Mesendoderm (in vitro differentiated cells): ENCODE data around the gene CBX2.

Source experiments
- DNase-seq: peaks from one replicate; pipeline ENCODE4 v3.0.0; 2013
- H2AK5ac ChIP-seq: 2 replicates; pipeline ENCODE4 v1.6.1; 2013; ENCODE audit warnings: low read length, inconsistent platforms
- H2BK120ac ChIP-seq: 2 replicates; pipeline ENCODE4 v1.6.1; 2013; ENCODE audit warnings: low read depth, mild to moderate bottlenecking, low read length, moderate library complexity, mixed read lengths
- H2BK15ac ChIP-seq: replicated peaks from 2 replicates; pipeline ENCODE4 v1.6.1; 2013; ENCODE audit warnings: low read depth, mild to moderate bottlenecking, moderate library complexity
- H2BK5ac ChIP-seq: 2 replicates; pipeline ENCODE4 v1.6.1; 2013; ENCODE audit warnings: low read length, inconsistent platforms
- H3K18ac ChIP-seq: 2 replicates; pipeline ENCODE4 v1.6.1; 2013; ENCODE audit warnings: mild to moderate bottlenecking, low read length, mixed read lengths
- H3K23ac ChIP-seq: one replicate; pipeline ENCODE4 v1.6.1; 2013; ENCODE audit warnings: low read length
- H3K27ac ChIP-seq: 2 replicates; pipeline ENCODE4 v1.5.1; 2013; ENCODE audit warnings: low read depth, mild to moderate bottlenecking, inconsistent platforms, low read length, moderate library complexity
- H3K27me3 ChIP-seq: 2 replicates; pipeline ENCODE4 v1.6.1; 2013; ENCODE audit warnings: low read length, control low read depth, mild to moderate bottlenecking, inconsistent platforms; ENCODE audit not compliant: insufficient read depth, poor library complexity
- H3K36me3 ChIP-seq: 2 replicates; pipeline ENCODE4 v1.6.1; 2013; ENCODE audit warnings: low read length, inconsistent platforms; ENCODE audit not compliant: control insufficient read depth, insufficient read depth
- H3K4ac ChIP-seq: one replicate; pipeline ENCODE4 v1.6.1; 2013; ENCODE audit warnings: low read depth, mild to moderate bottlenecking, low read length, moderate library complexity
- H3K4me1 ChIP-seq: 2 replicates; pipeline ENCODE4 v1.6.1; 2013; ENCODE audit warnings: low read depth, low read length, inconsistent platforms; ENCODE audit not compliant: control insufficient read depth
- H3K4me2 ChIP-seq: 2 replicates; pipeline ENCODE4 v1.6.1; 2013; ENCODE audit warnings: low read length
- H3K4me3 ChIP-seq: 2 replicates; pipeline ENCODE4 v1.5.1; 2013; ENCODE audit warnings: mild to moderate bottlenecking, low read length
- H3K56ac ChIP-seq: one replicate; pipeline ENCODE4 v1.6.1; 2013; ENCODE audit warnings: low read length
- H3K79me1 ChIP-seq: 2 replicates; pipeline ENCODE4 v1.6.1; 2013; ENCODE audit warnings: low read length, inconsistent platforms
- H3K79me2 ChIP-seq: 2 replicates; pipeline ENCODE4 v1.6.1; 2013; ENCODE audit warnings: mild to moderate bottlenecking, low read length; ENCODE audit not compliant: control insufficient read depth, insufficient read depth
- H3K9ac ChIP-seq: 2 replicates; pipeline ENCODE4 v1.6.1; 2013; ENCODE audit warnings: low read length, inconsistent platforms
- H4K5ac ChIP-seq: one replicate; pipeline ENCODE4 v1.6.1; 2013; ENCODE audit warnings: low read length
- H4K8ac ChIP-seq: one replicate; pipeline ENCODE4 v1.6.1; 2013; ENCODE audit warnings: low read depth, mild to moderate bottlenecking, control low read depth, low read length, moderate library complexity
- WGBS: extraction: QIAGEN DNeasy Blood & Tissue Kit; methylation state at CpG from one replicate; pipeline ENCODE4 v1.1.7; 2013; ENCODE audit warnings: low lambda C conversion rate, missing lambda C conversion rate; ENCODE audit not compliant: insufficient coverage; ENCODE audit errors: extremely low coverage; 5-methylcytosine and 5-hydroxymethylcytosine counted together

CBX2 gene

DNA sequence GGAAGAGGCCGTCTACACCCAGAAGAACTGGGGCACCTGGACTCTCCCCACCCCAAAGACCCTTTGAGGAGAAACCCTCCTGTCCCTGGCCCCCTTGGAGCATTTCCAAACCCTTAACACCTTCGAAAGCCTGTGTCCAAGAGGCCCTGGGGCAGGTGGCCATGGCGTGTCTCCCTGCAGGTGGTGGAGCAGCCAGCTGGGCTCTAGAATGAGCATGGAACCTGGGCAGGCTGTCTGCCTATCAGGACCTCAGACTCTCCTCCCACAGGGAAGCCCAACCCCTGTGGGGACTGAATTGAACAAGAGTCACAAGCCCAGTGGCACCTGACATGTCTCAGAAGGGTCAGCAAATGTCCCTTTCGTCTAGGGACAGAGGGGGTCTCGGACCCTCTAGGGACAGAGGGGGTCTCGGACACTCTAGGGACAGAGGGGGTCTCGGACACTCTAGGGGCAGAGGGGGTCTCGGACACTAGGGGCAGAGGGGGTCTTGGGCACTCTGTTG is 52.9 kb downstream of the CBX2 start:
- Histone ChIP-seq H4K8ac (no peak overlapping the region), H3K4me2 (no peak overlapping the region), H3K79me1 (no peaks in the 10 kb centered on the region), H3K79me2 (no peaks in the 10 kb centered on the region), H2AK5ac (no peak overlapping the region), H3K56ac (no peak overlapping the region), H3K18ac (no peak overlapping the region), H2BK15ac (no peak overlapping the region), H3K27ac (no peak overlapping the region), H3K23ac (no peak overlapping the region), H2BK120ac (no peak overlapping the region), H3K4me1 (peaks cover 3% of the 10 kb centered on the region), H3K36me3 (no peaks in the 10 kb centered on the region), H4K5ac (no peak overlapping the region), H3K4ac (no peak overlapping the region), H2BK5ac (no peak overlapping the region), H3K4me3 (no peak overlapping the region), H3K27me3 (peaks cover 31% of the 10 kb centered on the region), H3K9ac (no peak overlapping the region)
- no CpG with 5 or more reads among the region's 8 CpGs for WGBS
- DNase-seq, result no peak

DNA sequence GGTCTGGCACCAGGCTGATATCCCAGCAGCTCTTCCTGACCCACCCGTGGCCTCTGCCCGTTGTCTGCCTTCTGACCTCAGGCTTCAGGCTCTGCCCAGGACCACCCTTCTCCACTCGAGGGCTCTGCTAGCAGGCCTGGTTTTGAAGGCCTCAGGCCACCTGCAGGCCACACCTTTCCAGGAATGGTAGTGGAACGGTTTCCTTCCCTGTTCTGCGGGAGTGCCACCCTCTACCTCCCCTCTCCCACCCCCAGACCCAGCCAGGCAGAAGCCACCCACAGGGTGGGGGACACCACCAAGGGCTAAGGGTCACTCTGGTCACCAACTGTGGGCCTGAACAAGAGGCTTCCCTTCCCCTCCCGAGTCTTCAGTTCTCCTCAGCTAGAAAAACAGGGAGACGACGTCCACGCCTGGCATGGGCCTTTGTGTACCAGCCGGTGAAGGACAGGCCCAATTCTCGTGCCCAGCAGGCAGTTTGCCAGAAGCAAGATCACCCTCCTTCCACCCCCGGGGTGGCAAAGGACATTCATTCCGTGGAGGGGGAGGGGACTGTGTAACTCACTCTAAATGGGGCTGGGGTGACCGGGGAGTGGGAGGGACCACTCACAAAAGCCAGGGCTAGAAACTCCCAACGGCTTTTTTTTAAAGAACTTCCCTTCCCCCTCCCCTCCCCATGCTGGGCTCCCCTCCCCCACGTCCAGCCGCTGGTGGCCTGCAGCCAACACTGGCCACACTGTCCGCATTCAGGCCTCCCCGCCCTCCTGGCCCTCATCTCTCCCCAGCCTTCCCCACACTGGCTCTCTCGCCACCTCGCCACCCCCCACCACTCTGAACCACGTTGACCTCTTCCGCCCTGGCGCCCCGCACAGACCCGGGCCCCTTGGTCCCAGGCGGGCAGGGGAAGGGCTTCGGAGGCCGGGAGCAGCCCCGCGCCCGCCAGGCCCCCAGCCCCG is 53.6 kb downstream of the CBX2 start:
- Histone ChIP-seq H3K23ac (no peak overlapping the region), H4K5ac (no peak overlapping the region), H3K4me3 (no peak overlapping the region), H3K4ac (no peak overlapping the region), H2BK5ac (no peak overlapping the region), H3K4me2 (no peak overlapping the region), H4K8ac (no peak overlapping the region), H3K79me2 (no peaks in the 10 kb centered on the region), H2AK5ac (no peak overlapping the region), H3K27me3 (peaks cover 31% of the 10 kb centered on the region), H3K27ac (no peak overlapping the region), H3K79me1 (no peaks in the 10 kb centered on the region), H2BK120ac (no peak overlapping the region), H3K18ac (peak overlapping the region; percentile 54), H2BK15ac (no peak overlapping the region), H3K9ac (peak overlapping the region; percentile 15), H3K36me3 (no peaks in the 10 kb centered on the region), H3K4me1 (peaks cover 5% of the 10 kb centered on the region), H3K56ac (peak overlapping the region; percentile 60)
- no peak for DNase-seq
- no CpG with 5 or more reads among the region's 33 CpGs for WGBS

- H4K8ac ChIP-seq, result no peak overlapping the region
- H3K36me3 ChIP-seq, result no peaks in the 10 kb centered on the region
- H3K18ac ChIP-seq, result peak overlapping the region; percentile 54
- peak overlapping the region; percentile 60 for H3K56ac ChIP-seq
- DNase-seq, result no peak
- H3K9ac ChIP-seq, result no peak overlapping the region
- no peaks in the 10 kb centered on the region for H3K79me1 ChIP-seq
- H3K4me1 ChIP-seq, result peaks cover 11% of the 10 kb centered on the region
- no peak overlapping the region for H4K5ac ChIP-seq
- no peak overlapping the region for H3K4ac ChIP-seq
- no peak overlapping the region for H2AK5ac ChIP-seq
- H3K4me3 ChIP-seq, result no peak overlapping the region
- H3K27ac ChIP-seq, result no peak overlapping the region
- H3K27me3 ChIP-seq, result peaks cover 33% of the 10 kb centered on the region
- no peak overlapping the region for H2BK5ac ChIP-seq
- H2BK15ac ChIP-seq, result no peak overlapping the region
- H2BK120ac ChIP-seq, result no peak overlapping the region
- H3K79me2 ChIP-seq, result no peaks in the 10 kb centered on the region
- H3K4me2 ChIP-seq, result peak overlapping the region; percentile 27
- no CpG with 5 or more reads among the region's 72 CpGs for WGBS
- no peak overlapping the region for H3K23ac ChIP-seq
Measured at GRCh38 chr17:79832218-79833109, 54.5 kb downstream of the CBX2 start.

DNA sequence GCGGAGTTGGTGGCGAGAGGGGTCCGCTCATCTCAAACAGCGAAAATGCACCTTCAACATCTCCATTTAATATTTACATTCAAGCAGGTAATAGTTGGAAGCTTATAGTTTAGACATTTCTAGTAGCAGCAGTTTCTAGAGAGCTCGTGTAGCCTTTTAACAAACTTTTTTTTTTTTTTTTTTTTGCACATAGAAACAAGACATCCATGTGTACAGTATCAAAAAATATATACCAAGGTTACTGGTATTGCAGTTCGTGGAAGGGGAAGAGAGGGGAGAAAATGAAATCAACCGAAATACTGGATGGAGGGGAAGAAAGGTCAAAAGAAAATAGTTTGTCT is 55.1 kb downstream of the CBX2 start:
- no peak overlapping the region for H2BK15ac ChIP-seq
- no peak overlapping the region for H3K27ac ChIP-seq
- H3K18ac ChIP-seq, result no peak overlapping the region
- no peaks in the 10 kb centered on the region for H3K79me1 ChIP-seq
- WGBS, result no CpG with 5 or more reads among the region's 7 CpGs
- no peak overlapping the region for H4K5ac ChIP-seq
- no peak for DNase-seq
- no peaks in the 10 kb centered on the region for H3K79me2 ChIP-seq
- no peak overlapping the region for H3K4ac ChIP-seq
- no peak overlapping the region for H3K9ac ChIP-seq
- no peak overlapping the region for H3K56ac ChIP-seq
- no peak overlapping the region for H2BK5ac ChIP-seq
- peaks cover 16% of the 10 kb centered on the region for H3K4me1 ChIP-seq
- H3K4me2 ChIP-seq, result no peak overlapping the region
- peaks cover 33% of the 10 kb centered on the region for H3K27me3 ChIP-seq
- H2AK5ac ChIP-seq, result no peak overlapping the region
- no peak overlapping the region for H2BK120ac ChIP-seq
- H3K4me3 ChIP-seq, result no peak overlapping the region
- no peaks in the 10 kb centered on the region for H3K36me3 ChIP-seq
- no peak overlapping the region for H3K23ac ChIP-seq
- H4K8ac ChIP-seq, result no peak overlapping the region

DNA sequence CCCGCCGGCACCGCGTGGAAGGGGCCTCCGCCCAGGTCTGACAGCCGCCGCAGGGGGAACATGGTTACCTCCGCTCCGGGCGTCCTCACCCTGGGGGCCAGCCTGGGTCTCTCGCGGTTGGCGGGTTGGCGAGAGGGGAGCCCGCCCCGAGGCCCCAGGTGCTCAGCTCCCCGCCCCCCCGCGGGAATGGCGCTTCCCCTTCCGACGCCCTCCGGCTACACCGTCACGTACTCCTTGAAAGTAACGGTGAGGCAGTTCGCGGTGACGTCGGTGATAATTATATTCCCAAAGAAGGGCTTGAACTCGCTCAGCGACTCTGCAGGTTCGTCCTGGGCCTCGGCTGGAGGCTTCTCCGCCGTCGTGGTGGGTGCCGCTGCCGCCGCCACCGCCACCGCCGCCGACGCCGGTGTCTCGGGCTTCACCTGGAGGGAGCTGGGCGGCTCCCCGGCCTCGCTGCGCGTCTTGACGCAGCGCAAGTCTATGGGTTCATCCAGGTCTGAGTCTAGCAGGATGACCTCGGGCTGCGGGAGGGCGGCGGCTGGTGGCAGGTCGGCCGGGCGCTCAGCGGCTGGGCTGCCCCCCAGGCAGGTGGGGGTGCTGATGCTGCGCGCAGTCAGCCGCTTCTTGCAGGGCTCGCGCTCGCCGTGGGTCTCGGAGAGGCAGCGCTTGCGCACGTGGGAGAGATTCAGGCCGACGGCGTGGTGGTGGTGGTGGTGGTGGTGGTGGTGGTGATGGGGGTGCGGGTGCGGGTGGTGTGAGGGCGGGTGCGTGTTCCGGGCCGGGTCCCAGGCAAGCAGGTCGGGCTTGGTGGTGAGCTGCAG is 56.0 kb downstream of the CBX2 start:
- no peak overlapping the region for H4K8ac ChIP-seq
- no peak overlapping the region for H2AK5ac ChIP-seq
- H3K4me3 ChIP-seq, result no peak overlapping the region
- no peak overlapping the region for H4K5ac ChIP-seq
- H3K79me2 ChIP-seq, result no peaks in the 10 kb centered on the region
- H3K27ac ChIP-seq, result no peak overlapping the region
- no peaks in the 10 kb centered on the region for H3K36me3 ChIP-seq
- H3K79me1 ChIP-seq, result no peaks in the 10 kb centered on the region
- no peak overlapping the region for H3K56ac ChIP-seq
- H3K27me3 ChIP-seq, result peaks cover 33% of the 10 kb centered on the region
- no peak overlapping the region for H2BK5ac ChIP-seq
- H3K18ac ChIP-seq, result no peak overlapping the region
- no peak overlapping the region for H2BK15ac ChIP-seq
- no peak overlapping the region for H3K23ac ChIP-seq
- no peak overlapping the region for H3K4ac ChIP-seq
- WGBS, result no CpG with 5 or more reads among the region's 83 CpGs
- H3K4me1 ChIP-seq, result peaks cover 16% of the 10 kb centered on the region
- H3K4me2 ChIP-seq, result no peak overlapping the region
- H2BK120ac ChIP-seq, result no peak overlapping the region
- DNase-seq, result no peak
- no peak overlapping the region for H3K9ac ChIP-seq
